Upper lobe of left lung (tissue), 6 donors: ENCODE results near the gene IP6K1. TPM values are rescaled to one million over a fixed set of nuclear protein-coding genes. Genes with fewer than 3 reads are reported as not detected.
A peak's percentile ranks its signal among the peaks of the same experiment; 100 is the strongest.

Experiments used
- ATAC-seq, 2 donors: fragments of 200-7000 bp; cut with Tn5 transposase; one replicate each; pipeline ENCODE4 v1.9.1; 2022; ENCODE audit warnings: mild to moderate bottlenecking in 2 of 2, moderate library complexity in 2 of 2; ENCODE audit not compliant: low FRiP score in 2 of 2
- DNase-seq, 2 donors: peaks; one replicate each; pipeline ENCODE4 v3.0.0-alpha.2; 2019 to 2020
- H3K27ac ChIP-seq, 4 donors: fragments of 200-600 bp; sonication (generic); one replicate each; pipeline ENCODE4 v1.5.1; 2016 to 2019
- H3K27me3 ChIP-seq, 4 donors: fragments of 200-600 bp; sonication (generic); one replicate each; pipeline ENCODE4 v1.5.1; 2017 to 2019
- H3K36me3 ChIP-seq, 4 donors: fragments of 200-600 bp; sonication (generic); one replicate each; pipeline ENCODE4 v1.5.1; 2016 to 2019
- H3K4me1 ChIP-seq, 4 donors: fragments of 200-600 bp; sonication (generic); one replicate each; pipeline ENCODE4 v1.5.1; 2018 to 2019
- H3K4me3 ChIP-seq, 4 donors: fragments of 200-600 bp; sonication (generic); one replicate each; pipeline ENCODE4 v1.5.1; 2017 to 2019; ENCODE audit warnings: mild to moderate bottlenecking in 2 of 4, moderate library complexity in 1 of 4
- H3K9me3 ChIP-seq, 4 donors: fragments of 200-600 bp; sonication (generic); one replicate each; pipeline ENCODE4 v1.5.1; 2018 to 2019
- CTCF ChIP-seq, 6 experiments: fragments of 450-650 bp in 4 of 6; fragments of 200-600 bp in 2 of 6; sonication (generic) in 2 of 6; IDR thresholded peaks; one replicate each; pipeline ENCODE4 v1.5.1; 2016 to 2019; ENCODE audit warnings: antibody characterized with exemption in 6 of 6
- EP300 ChIP-seq, 4 donors: sonication (generic); formaldehyde crosslinking; IDR thresholded peaks; one replicate each; pipeline ENCODE4 v1.5.1; 2017; ENCODE audit warnings: antibody characterized with exemption in 4 of 4, control low read depth in 2 of 4
- POLR2A ChIP-seq, 4 donors: fragments of 450-650 bp; IDR thresholded peaks; one replicate each; pipeline ENCODE4 v1.5.1; 2016 to 2017; ENCODE audit warnings: antibody characterized with exemption in 4 of 4, mild to moderate bottlenecking in 2 of 4
- POLR2AphosphoS5 ChIP-seq, 2 donors: sonication (generic); formaldehyde crosslinking; IDR thresholded peaks; one replicate each; pipeline ENCODE4 v1.5.1; 2017; ENCODE audit warnings: antibody characterized with exemption in 2 of 2
- WGBS, 2 donors: methylation state at CpG; one replicate each; pipeline ENCODE4 v1.1.5; 2017 to 2018; 5-methylcytosine and 5-hydroxymethylcytosine counted together
- total RNA-seq, 6 donors: library from RNA; depleted of rRNA in 4 of 6; stranded (reverse); fragments of >200 nt in 4 of 6; gene quantifications; one replicate each; pipeline versions ENCODE4 v1.1.0 to v1.2.1, GENCODE V29; 2016 to 2021
- donor health status: DM: no; HTN: no; CAD: no; lungs with moderate emphysema.
- donor health status: DM: no; HTN: yes; CAD: no; lungs with severe emphysema.

The IP6K1 gene
- total RNA-seq, 6 donors from 2014 or later: 42.0 to 63.9 (median 49.7) TPM

- Histone ChIP-seq H3K27me3 (no peaks in the 10 kb centered on the region), H3K27ac (no peak overlapping the region), H3K36me3 (peaks cover 2 to 60% (median 42%) of the 10 kb centered on the region in 4 donors), H3K4me1 (peaks cover 0 to 12% (median 3%) of the 10 kb centered on the region in 4 donors), H3K9me3 (no peaks in the 10 kb centered on the region), H3K4me3 (no peak overlapping the region)
- ATAC-seq (no peak), DNase-seq (no peak)
- 93% methylated on average over 15 of the region's 17 CpGs; no CpG with 5 or more reads in 1 of the 2 donors for WGBS, 2 donors
- no peak for TF ChIP-seq POLR2AphosphoS5 (IDR thresholded peaks at IDR 0.05)
- TF ChIP-seq CTCF (IDR thresholded peaks at IDR 0.05): no peak
- TF ChIP-seq POLR2A (IDR thresholded peaks at IDR 0.05): no peak
- TF ChIP-seq EP300 (IDR thresholded peaks at IDR 0.05): no peak
These were observed 80.9 kb downstream of the IP6K1 start for GRCh38 chr3:49705390-49705960.

- TF ChIP-seq CTCF (IDR thresholded peaks at IDR 0.05): no peak
- no peak for TF ChIP-seq POLR2AphosphoS5 (IDR thresholded peaks at IDR 0.05)
- TF ChIP-seq EP300 (IDR thresholded peaks at IDR 0.05): no peak
- TF ChIP-seq POLR2A (IDR thresholded peaks at IDR 0.05): no peak
- Histone ChIP-seq H3K4me3 (no peak overlapping the region), H3K27me3 (no peaks in the 10 kb centered on the region), H3K4me1 (peaks cover 0 to 12% (median 3%) of the 10 kb centered on the region in 4 donors), H3K27ac (no peak overlapping the region), H3K9me3 (no peaks in the 10 kb centered on the region), H3K36me3 (peaks cover 2 to 68% (median 48%) of the 10 kb centered on the region in 4 donors)
- DNase-seq: no peak
- 93 to 98% methylated on average over 3 to 8 of the region's 8 CpGs for WGBS, 2 donors
- ATAC-seq: no peak
These were observed 81.7 kb downstream of the IP6K1 start for GRCh38 chr3:49704629-49705028.

GRCh38 chr3:49703956-49704355 is 82.4 kb downstream of the IP6K1 start:
- peak overlapping the region in 3 of 4 donors; percentile 15 to 31 (median 17) for H3K27ac ChIP-seq
- DNase-seq (no peak), ATAC-seq (no peak)
- peaks cover 0 to 12% (median 3%) of the 10 kb centered on the region in 4 donors for H3K4me1 ChIP-seq
- no peaks in the 10 kb centered on the region for H3K9me3 ChIP-seq
- TF ChIP-seq POLR2AphosphoS5 (IDR thresholded peaks at IDR 0.05) (no peak), POLR2A (IDR thresholded peaks at IDR 0.05) (no peak), EP300 (IDR thresholded peaks at IDR 0.05) (no peak), CTCF (IDR thresholded peaks at IDR 0.05) (no peak)
- WGBS, 2 donors: 80 to 81% methylated on average over 5 to 7 of the region's 7 CpGs
- H3K4me3 ChIP-seq: no peak overlapping the region
- no peaks in the 10 kb centered on the region for H3K27me3 ChIP-seq
- H3K36me3 ChIP-seq: peaks cover 2 to 73% (median 52%) of the 10 kb centered on the region in 4 donors

- ATAC-seq: peak; percentile 66 to 78
These were observed 82.9 kb downstream of the IP6K1 start for GRCh38 chr3:49703443-49703927.

More at GRCh38 chr3:49703443-49703927, 82.9 kb downstream of the IP6K1 start:
- peaks cover 0 to 12% (median 3%) of the 10 kb centered on the region in 4 donors for H3K4me1 ChIP-seq
- peak in 1 of 2 donors; percentile 65 for DNase-seq
- H3K9me3 ChIP-seq: no peaks in the 10 kb centered on the region
- no peaks in the 10 kb centered on the region for H3K27me3 ChIP-seq
- no peak overlapping the region for H3K4me3 ChIP-seq
- peak; percentile 62 to 90 (median 82) for TF ChIP-seq CTCF (IDR thresholded peaks at IDR 0.05)
- TF ChIP-seq POLR2AphosphoS5 (IDR thresholded peaks at IDR 0.05): no peak
- no peak for TF ChIP-seq POLR2A (IDR thresholded peaks at IDR 0.05)
- TF ChIP-seq EP300 (IDR thresholded peaks at IDR 0.05): no peak
- H3K27ac ChIP-seq: peak overlapping the region in 3 of 4 donors; percentile 15 to 31 (median 17)
- peaks cover 2 to 76% (median 57%) of the 10 kb centered on the region in 4 donors for H3K36me3 ChIP-seq
- WGBS, 2 donors: 57 to 73% methylated on average over 6 to 10 of the region's 14 CpGs
